HepG2 (cell line): ENCODE data around the gene SCYL1. TPM values are rescaled to one million over a fixed set of nuclear protein-coding genes. Genes with fewer than 3 reads are reported as not detected.

Source experiments
- AGO2 ChIP-seq: fragments of 200-400 bp; formaldehyde crosslinking; optimal IDR thresholded peaks from 2 replicates; pipeline ENCODE3; 2017; ENCODE audit warnings: mild to moderate bottlenecking, low read depth, low read length, moderate library complexity
- AKAP8 ChIP-seq: sonication (generic); formaldehyde crosslinking; IDR thresholded peaks from 2 replicates; pipeline ENCODE4 v1.5.1; 2020; ENCODE audit warnings: mild to moderate bottlenecking, missing genetic modification reagents
- CBX2 ChIP-seq, 2 experiments: fragments of 200-600 bp in 1 of 2; sonication (generic); formaldehyde crosslinking in 1 of 2; IDR thresholded peaks; 2 replicates each; pipeline versions ENCODE4 v1.7.0 to v1.8.1; 2018 to 2022; ENCODE audit warnings: low read depth in 2 of 2, low read length in 1 of 2, mild to moderate bottlenecking in 1 of 2, missing genetic modification reagents in 1 of 2
- CEBPB ChIP-seq: IDR thresholded peaks from 2 replicates; pipeline ENCODE4 v1.6.1; 2011; ENCODE audit warnings: low read depth, low read length, improper control_type of control experiment, borderline replicate concordance
- GABPB1 ChIP-seq: IDR thresholded peaks from 2 replicates; pipeline ENCODE4 v1.6.1; 2016; ENCODE audit warnings: mild to moderate bottlenecking, missing genetic modification reagents, moderate library complexity, missing compliant biosample characterization
- MXI1 ChIP-seq: IDR thresholded peaks from 3 replicates; pipeline ENCODE4 v1.6.1; 2012; ENCODE audit warnings: low read depth, low read length, inconsistent platforms, borderline replicate concordance
- NKX3-1 ChIP-seq: sonication (generic); formaldehyde crosslinking; IDR thresholded peaks from 2 replicates; pipeline ENCODE4 v1.5.0; 2020; ENCODE audit warnings: missing genetic modification reagents
- NONO ChIP-seq, 2 experiments: fragments of 450-650 bp in 1 of 2; sonication (generic) in 1 of 2; formaldehyde crosslinking in 1 of 2; IDR thresholded peaks in 1 of 2; conservative IDR thresholded peaks in 1 of 2; 2 replicates each; pipeline versions ENCODE4 v1.6.1 to v1.8.0; 2017 to 2022; ENCODE audit warnings: mild to moderate bottlenecking in 1 of 2, missing genetic modification reagents in 1 of 2, moderate library complexity in 1 of 2
- TBP ChIP-seq: sonication (generic); formaldehyde crosslinking; IDR thresholded peaks from 2 replicates; pipeline ENCODE4 v1.5.0; 2020; ENCODE audit warnings: missing genetic modification reagents
- XRCC5 ChIP-seq: fragments of 200-400 bp; formaldehyde crosslinking; optimal IDR thresholded peaks from 2 replicates; pipeline ENCODE3; 2017; ENCODE audit warnings: mild to moderate bottlenecking, low read length
- ZBTB38 ChIP-seq: sonication (generic); formaldehyde crosslinking; IDR thresholded peaks from 2 replicates; pipeline ENCODE4 v1.5.1; 2020; ENCODE audit warnings: mild to moderate bottlenecking, missing genetic modification reagents
- ZBTB7B ChIP-seq: sonication (generic); formaldehyde crosslinking; IDR thresholded peaks from 2 replicates; pipeline ENCODE4 v1.4.0; 2020; ENCODE audit warnings: missing genetic modification reagents
- ZMYM3 ChIP-seq: sonication (generic); formaldehyde crosslinking; IDR thresholded peaks from 2 replicates; pipeline ENCODE4 v1.5.1; 2020; ENCODE audit warnings: mild to moderate bottlenecking, missing genetic modification reagents
- ZNF136 ChIP-seq: sonication (generic); formaldehyde crosslinking; IDR thresholded peaks from 2 replicates; pipeline ENCODE4 v1.8.1; 2022; ENCODE audit warnings: low read depth, mild to moderate bottlenecking, moderate library complexity, missing genetic modification reagents
- ZNF329 ChIP-seq: sonication (generic); formaldehyde crosslinking; IDR thresholded peaks from 2 replicates; pipeline ENCODE4 v1.9.0; 2021; ENCODE audit warnings: low read depth, mild to moderate bottlenecking, missing genetic modification reagents
- ZNF382 ChIP-seq: sonication (generic); formaldehyde crosslinking; IDR thresholded peaks from 2 replicates; pipeline ENCODE4 v1.5.0; 2020; ENCODE audit warnings: missing genetic modification reagents, mild to moderate bottlenecking, borderline replicate concordance
- ZNF432 ChIP-seq: sonication (generic); formaldehyde crosslinking; IDR thresholded peaks from 2 replicates; pipeline ENCODE4 v1.5.0; 2020; ENCODE audit warnings: missing genetic modification reagents, mild to moderate bottlenecking, borderline replicate concordance
- ZNF605 ChIP-seq: sonication (generic); formaldehyde crosslinking; IDR thresholded peaks from 2 replicates; pipeline ENCODE4 v1.8.0; 2022; ENCODE audit warnings: mild to moderate bottlenecking, missing genetic modification reagents
- ZNF766 ChIP-seq: sonication (generic); formaldehyde crosslinking; IDR thresholded peaks from 2 replicates; pipeline ENCODE4 v1.5.0; 2020; ENCODE audit warnings: missing genetic modification reagents, borderline replicate concordance
- ZNF768 ChIP-seq: sonication (generic); formaldehyde crosslinking; IDR thresholded peaks from 2 replicates; pipeline ENCODE4 v1.4.0; 2020; ENCODE audit warnings: missing genetic modification reagents
- polyA plus RNA-seq, 8 experiments: library from polyadenylated mRNA; depleted of rRNA in 3 of 8; stranded (reverse) in 7 of 8; unstranded in 1 of 8; fragments of >200 nt; fragmentation: Illumina TruSeq in 4 of 8; extraction: Trizol in 4 of 8; gene quantifications; 2 replicates each; pipeline versions ENCODE4 v1.2.1 to v1.2.3, GENCODE V29; 2011 to 2016; ENCODE audit warnings: low read depth in 4 of 8, missing spikeins in 1 of 8, mixed read lengths in 1 of 8; ENCODE audit not compliant: insufficient read depth in 1 of 8
- total RNA-seq, 5 experiments: library from RNA; depleted of rRNA; stranded (reverse); fragments of >200 nt; fragmentation: Illumina TruSeq; extraction: Trizol; gene quantifications; 2 replicates each; pipeline ENCODE4 v1.2.3, GENCODE V29; 2016; ENCODE audit warnings: low read depth in 1 of 5
- TF ChIP-seq, protein P1 (sequence below): sonication (generic); formaldehyde crosslinking; IDR thresholded peaks from 2 replicates; pipeline ENCODE4 v1.4.0; 2020; ENCODE audit warnings: mild to moderate bottlenecking, missing genetic modification reagents
- TF ChIP-seq, protein P2 (sequence below): sonication (generic); formaldehyde crosslinking; IDR thresholded peaks from 2 replicates; pipeline ENCODE4 v1.5.1; 2020; ENCODE audit warnings: mild to moderate bottlenecking, missing genetic modification reagents, moderate library complexity
- TF ChIP-seq, protein P3 (sequence below): sonication (generic); formaldehyde crosslinking; IDR thresholded peaks from 2 replicates; pipeline ENCODE4 v1.4.0; 2020; ENCODE audit warnings: mild to moderate bottlenecking, missing genetic modification reagents
- TF ChIP-seq, protein P4 (sequence below): sonication (generic); formaldehyde crosslinking; IDR thresholded peaks from 2 replicates; pipeline ENCODE4 v1.4.0; 2020; ENCODE audit warnings: missing genetic modification reagents, mild to moderate bottlenecking, borderline replicate concordance

Gene SCYL1
- total and polyA plus RNA-seq, 2 of the 13 experiments (the other 11 are each of a cell fraction or from before 2014, with no cell fraction given) = 65.9 to 103 TPM

DNA sequence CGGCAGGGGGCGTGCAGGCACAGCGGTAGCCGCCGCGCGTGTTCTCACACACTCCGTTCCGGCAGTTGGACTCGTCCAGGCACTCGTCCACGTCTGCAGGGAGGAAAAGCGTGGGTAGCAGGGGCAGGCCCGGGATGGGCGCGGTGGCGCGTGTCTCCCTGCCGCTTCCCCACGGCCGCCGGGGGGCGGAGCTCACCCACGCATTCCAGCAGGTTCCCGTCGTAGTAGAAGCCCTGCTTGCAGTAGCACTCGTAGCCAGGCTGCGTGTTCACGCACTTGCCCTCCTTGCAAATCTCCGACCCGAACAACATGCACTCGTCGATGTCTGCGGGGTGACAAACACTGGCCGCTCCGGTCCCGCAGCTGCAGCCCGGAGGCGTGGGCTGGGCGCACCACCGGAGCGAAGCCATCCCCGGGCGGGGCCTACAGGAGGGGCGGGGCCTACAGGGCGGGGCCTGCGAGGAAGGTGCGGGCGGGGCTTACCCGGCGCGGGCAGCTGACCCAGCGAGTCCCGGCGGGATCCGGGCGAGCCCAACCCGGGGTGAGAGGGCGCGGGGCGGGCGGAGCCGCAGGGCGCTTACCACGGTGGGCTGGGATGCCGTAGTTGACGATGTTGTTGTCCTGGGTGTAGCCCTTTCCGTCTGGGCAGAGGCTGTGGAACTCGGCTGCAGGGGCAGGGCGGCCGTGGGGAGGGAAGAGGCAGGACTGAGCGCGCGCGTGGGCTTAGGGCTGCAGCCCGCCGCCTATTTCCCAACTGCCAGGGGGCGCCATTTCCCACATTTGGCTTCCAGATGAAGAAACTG, 15.6 kb downstream of the SCYL1 start (continued):
- TF ChIP-seq ZNF766 (CRISPR knock-in tag) = no peak
- TF ChIP-seq, protein P1, sequence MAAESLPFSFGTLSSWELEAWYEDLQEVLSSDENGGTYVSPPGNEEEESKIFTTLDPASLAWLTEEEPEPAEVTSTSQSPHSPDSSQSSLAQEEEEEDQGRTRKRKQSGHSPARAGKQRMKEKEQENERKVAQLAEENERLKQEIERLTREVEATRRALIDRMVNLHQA (CRISPR knock-in tag) = no peak
- TF ChIP-seq CBX2 (IDR thresholded peaks at IDR 0.05; ENCODE audit: low read depth, low read length) = no peak
- no peak for TF ChIP-seq CBX2 (CRISPR knock-in tag; IDR thresholded peaks at IDR 0.05; ENCODE audit: low read depth)
- no peak for TF ChIP-seq TBP (CRISPR knock-in tag)
- no peak for TF ChIP-seq ZNF432
- no peak for TF ChIP-seq ZNF768 (CRISPR knock-in tag)
- TF ChIP-seq, protein P2, sequence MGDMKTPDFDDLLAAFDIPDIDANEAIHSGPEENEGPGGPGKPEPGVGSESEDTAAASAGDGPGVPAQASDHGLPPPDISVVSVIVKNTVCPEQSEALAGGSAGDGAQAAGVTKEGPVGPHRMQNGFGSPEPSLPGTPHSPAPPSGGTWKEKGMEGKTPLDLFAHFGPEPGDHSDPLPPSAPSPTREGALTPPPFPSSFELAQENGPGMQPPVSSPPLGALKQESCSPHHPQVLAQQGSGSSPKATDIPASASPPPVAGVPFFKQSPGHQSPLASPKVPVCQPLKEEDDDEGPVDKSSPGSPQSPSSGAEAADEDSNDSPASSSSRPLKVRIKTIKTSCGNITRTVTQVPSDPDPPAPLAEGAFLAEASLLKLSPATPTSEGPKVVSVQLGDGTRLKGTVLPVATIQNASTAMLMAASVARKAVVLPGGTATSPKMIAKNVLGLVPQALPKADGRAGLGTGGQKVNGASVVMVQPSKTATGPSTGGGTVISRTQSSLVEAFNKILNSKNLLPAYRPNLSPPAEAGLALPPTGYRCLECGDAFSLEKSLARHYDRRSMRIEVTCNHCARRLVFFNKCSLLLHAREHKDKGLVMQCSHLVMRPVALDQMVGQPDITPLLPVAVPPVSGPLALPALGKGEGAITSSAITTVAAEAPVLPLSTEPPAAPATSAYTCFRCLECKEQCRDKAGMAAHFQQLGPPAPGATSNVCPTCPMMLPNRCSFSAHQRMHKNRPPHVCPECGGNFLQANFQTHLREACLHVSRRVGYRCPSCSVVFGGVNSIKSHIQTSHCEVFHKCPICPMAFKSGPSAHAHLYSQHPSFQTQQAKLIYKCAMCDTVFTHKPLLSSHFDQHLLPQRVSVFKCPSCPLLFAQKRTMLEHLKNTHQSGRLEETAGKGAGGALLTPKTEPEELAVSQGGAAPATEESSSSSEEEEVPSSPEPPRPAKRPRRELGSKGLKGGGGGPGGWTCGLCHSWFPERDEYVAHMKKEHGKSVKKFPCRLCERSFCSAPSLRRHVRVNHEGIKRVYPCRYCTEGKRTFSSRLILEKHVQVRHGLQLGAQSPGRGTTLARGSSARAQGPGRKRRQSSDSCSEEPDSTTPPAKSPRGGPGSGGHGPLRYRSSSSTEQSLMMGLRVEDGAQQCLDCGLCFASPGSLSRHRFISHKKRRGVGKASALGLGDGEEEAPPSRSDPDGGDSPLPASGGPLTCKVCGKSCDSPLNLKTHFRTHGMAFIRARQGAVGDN (CRISPR knock-in tag) = peak; percentile 63
- TF ChIP-seq AKAP8 = no peak
- peak; percentile 35; the same call in 1 of the 2 replicates for TF ChIP-seq GABPB1
- TF ChIP-seq ZBTB7B (CRISPR knock-in tag) = 0 out of 2 replicates have a peak, but pooled peaks have one; percentile 24
- TF ChIP-seq ZNF605 (CRISPR knock-in tag) = peak; percentile 24; the same call in 1 of the 2 replicates
- no peak for TF ChIP-seq ZNF382
- no peak for TF ChIP-seq ZNF136
- TF ChIP-seq ZMYM3 (CRISPR knock-in tag) = no peak
- peak; percentile 66; the same call in 1 of the 2 replicates for TF ChIP-seq ZBTB38
- TF ChIP-seq AGO2 = peak; percentile 92
- no peak for TF ChIP-seq NONO (IDR thresholded peaks at IDR 0.05)
- TF ChIP-seq NONO (CRISPR knock-in tag; conservative IDR thresholded peaks at IDR 0.05) = no peak
- 0 out of 2 replicates have a peak, but pooled peaks have one; percentile 23 for TF ChIP-seq CEBPB
- TF ChIP-seq, protein P3, sequence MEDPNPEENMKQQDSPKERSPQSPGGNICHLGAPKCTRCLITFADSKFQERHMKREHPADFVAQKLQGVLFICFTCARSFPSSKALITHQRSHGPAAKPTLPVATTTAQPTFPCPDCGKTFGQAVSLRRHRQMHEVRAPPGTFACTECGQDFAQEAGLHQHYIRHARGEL (CRISPR knock-in tag) = no peak
- TF ChIP-seq NKX3-1 (CRISPR knock-in tag) = no peak
- TF ChIP-seq ZNF329 (CRISPR knock-in tag) = no peak
- TF ChIP-seq XRCC5 = peak; percentile 77
- TF ChIP-seq, protein P4, sequence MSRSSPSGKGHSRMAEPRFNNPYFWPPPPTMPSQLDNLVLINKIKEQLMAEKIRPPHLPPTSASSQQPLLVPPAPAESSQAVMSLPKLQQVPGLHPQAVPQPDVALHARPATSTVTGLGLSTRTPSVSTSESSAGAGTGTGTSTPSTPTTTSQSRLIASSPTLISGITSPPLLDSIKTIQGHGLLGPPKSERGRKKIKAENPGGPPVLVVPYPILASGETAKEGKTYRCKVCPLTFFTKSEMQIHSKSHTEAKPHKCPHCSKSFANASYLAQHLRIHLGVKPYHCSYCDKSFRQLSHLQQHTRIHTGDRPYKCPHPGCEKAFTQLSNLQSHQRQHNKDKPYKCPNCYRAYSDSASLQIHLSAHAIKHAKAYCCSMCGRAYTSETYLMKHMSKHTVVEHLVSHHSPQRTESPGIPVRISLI = no peak
- TF ChIP-seq MXI1 = peak; percentile 26; the same call in 1 of the 3 replicates
